PC-9 (cell line): ENCODE measurements around the gene CACFD1.

Experiments used
- CTCF ChIP-seq: fragments of 200-600 bp; sonication (generic); conservative IDR thresholded peaks from 2 replicates; pipeline ENCODE4 v1.6.1; 2017; ENCODE audit warnings: mixed run types, antibody characterized with exemption, mild to moderate bottlenecking, moderate library complexity
- EZH2 ChIP-seq: fragments of 200-600 bp; sonication (generic); IDR thresholded peaks from 2 replicates; pipeline ENCODE4 v1.8.0; 2017; ENCODE audit warnings: antibody characterized with exemption, low read depth

GRCh38 chr9:133443982-133444381, 15.8 kb upstream of the CACFD1 start:
- TF ChIP-seq CTCF (no peak), EZH2 (no peak)
